Cardiac muscle cell (in vitro differentiated cells and primary cell): ENCODE measurements around the gene RPS29. TPM values are rescaled to one million over a fixed set of nuclear protein-coding genes. Genes with fewer than 3 reads are reported as not detected.

ENCODE experiments used
- DNase-seq, 2 donors: peaks; one replicate each; pipeline versions ENCODE4 v3.0.0 to v3.0.0-alpha.2; 2010 to 2017; ENCODE audit warnings: low read depth in 1 of 2, low spot score in 1 of 2
- H3K27ac ChIP-seq: fragments of 200-600 bp; sonication (generic); 2 replicates; pipeline ENCODE4 v1.5.1; 2016
- H3K27me3 ChIP-seq: fragments of 200-600 bp; sonication (generic); 2 replicates; pipeline ENCODE4 v1.6.0; 2016; ENCODE audit warnings: control low read depth
- H3K36me3 ChIP-seq: fragments of 200-600 bp; sonication (generic); 2 replicates; pipeline ENCODE4 v1.5.1; 2016; ENCODE audit warnings: control low read depth
- H3K4me1 ChIP-seq: fragments of 200-600 bp; sonication (generic); 2 replicates; pipeline ENCODE4 v1.8.1; 2017; ENCODE audit warnings: low read depth, mild to moderate bottlenecking, mixed run types
- H3K4me3 ChIP-seq: fragments of 200-600 bp; sonication (generic); 2 replicates; pipeline ENCODE4 v1.5.1; 2016; ENCODE audit warnings: mild to moderate bottlenecking
- H3K9me3 ChIP-seq: fragments of 200-600 bp; sonication (generic); 2 replicates; pipeline ENCODE4 v1.5.1; 2017; ENCODE audit warnings: low read depth, mild to moderate bottlenecking, control low read depth
- polyA plus RNA-seq: library from polyadenylated mRNA; unstranded; fragments of >200 nt; fragmentation: Nextera tagmentation; extraction: Ambion mirVana; gene quantifications from 2 replicates; pipeline ENCODE4 v1.2.1, GENCODE V29; 2016
- total RNA-seq: library from RNA; depleted of rRNA; stranded (reverse); fragments of >200 nt; gene quantifications from 2 replicates; pipeline ENCODE4 v1.2.3, GENCODE V29; 2016
- TF ChIP-seq, protein P1 (sequence below): IDR thresholded peaks from 2 replicates; pipeline ENCODE4 v1.5.1; 2012; ENCODE audit warnings: low read depth, mild to moderate bottlenecking, low read length

RPS29 gene
- total and polyA plus RNA-seq, 2 experiments from 2014 or later: 498 to 1,089 TPM

DNA sequence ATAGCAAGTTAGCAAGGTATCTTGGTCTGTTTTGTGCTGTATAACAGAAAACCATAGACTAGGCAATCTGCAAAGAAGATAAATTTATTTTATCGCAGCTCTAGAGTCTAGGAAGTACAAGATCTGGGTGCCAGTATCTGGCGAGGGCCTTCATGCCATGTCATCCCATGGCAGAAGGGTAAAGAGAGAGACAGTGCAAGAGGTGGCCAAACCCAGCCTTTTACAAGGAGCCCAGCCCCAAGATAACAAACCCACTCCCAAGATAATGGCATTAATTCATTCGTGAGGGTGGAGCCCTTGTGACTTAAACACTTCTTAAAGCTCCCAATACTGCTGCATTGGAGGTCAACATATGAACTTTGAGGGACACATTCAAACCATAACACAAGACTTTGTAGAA, 16.9 kb downstream of the RPS29 start:
- no peak for DNase-seq
- TF ChIP-seq, protein P1, sequence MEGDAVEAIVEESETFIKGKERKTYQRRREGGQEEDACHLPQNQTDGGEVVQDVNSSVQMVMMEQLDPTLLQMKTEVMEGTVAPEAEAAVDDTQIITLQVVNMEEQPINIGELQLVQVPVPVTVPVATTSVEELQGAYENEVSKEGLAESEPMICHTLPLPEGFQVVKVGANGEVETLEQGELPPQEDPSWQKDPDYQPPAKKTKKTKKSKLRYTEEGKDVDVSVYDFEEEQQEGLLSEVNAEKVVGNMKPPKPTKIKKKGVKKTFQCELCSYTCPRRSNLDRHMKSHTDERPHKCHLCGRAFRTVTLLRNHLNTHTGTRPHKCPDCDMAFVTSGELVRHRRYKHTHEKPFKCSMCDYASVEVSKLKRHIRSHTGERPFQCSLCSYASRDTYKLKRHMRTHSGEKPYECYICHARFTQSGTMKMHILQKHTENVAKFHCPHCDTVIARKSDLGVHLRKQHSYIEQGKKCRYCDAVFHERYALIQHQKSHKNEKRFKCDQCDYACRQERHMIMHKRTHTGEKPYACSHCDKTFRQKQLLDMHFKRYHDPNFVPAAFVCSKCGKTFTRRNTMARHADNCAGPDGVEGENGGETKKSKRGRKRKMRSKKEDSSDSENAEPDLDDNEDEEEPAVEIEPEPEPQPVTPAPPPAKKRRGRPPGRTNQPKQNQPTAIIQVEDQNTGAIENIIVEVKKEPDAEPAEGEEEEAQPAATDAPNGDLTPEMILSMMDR: no peak
- H3K4me3 ChIP-seq: no peak overlapping the region
- peaks cover 8% of the 10 kb centered on the region for H3K4me1 ChIP-seq
- no peaks in the 10 kb centered on the region for H3K9me3 ChIP-seq
- H3K36me3 ChIP-seq: no peaks in the 10 kb centered on the region
- H3K27ac ChIP-seq: no peak overlapping the region
- H3K27me3 ChIP-seq: no peaks in the 10 kb centered on the region

DNA sequence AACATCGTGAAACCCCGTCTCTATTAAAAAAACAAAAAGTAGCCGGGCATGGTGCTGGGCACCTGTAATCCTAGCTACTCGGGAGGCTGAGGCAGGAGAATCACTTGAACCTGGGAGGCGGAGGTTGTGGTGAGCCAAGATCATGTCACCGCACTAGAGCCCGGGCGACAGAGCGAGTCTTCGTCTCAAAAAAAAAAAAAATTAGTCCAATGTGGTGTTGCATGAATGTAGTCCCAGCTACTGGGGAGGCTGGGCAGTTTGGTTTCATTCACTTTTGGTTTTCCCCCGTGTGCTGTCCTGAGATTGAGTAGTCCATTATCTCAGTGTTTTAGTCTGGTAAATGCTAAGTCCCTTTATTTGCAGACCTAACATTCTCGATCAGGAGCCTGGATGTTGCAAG, 19.5 kb downstream of the RPS29 start:
- no peak overlapping the region for H3K4me3 ChIP-seq
- H3K4me1 ChIP-seq: peaks cover 8% of the 10 kb centered on the region
- DNase-seq: no peak
- no peak overlapping the region for H3K27ac ChIP-seq
- no peaks in the 10 kb centered on the region for H3K9me3 ChIP-seq
- H3K27me3 ChIP-seq: no peaks in the 10 kb centered on the region
- H3K36me3 ChIP-seq: no peaks in the 10 kb centered on the region
- TF ChIP-seq, protein P1: no peak

DNA sequence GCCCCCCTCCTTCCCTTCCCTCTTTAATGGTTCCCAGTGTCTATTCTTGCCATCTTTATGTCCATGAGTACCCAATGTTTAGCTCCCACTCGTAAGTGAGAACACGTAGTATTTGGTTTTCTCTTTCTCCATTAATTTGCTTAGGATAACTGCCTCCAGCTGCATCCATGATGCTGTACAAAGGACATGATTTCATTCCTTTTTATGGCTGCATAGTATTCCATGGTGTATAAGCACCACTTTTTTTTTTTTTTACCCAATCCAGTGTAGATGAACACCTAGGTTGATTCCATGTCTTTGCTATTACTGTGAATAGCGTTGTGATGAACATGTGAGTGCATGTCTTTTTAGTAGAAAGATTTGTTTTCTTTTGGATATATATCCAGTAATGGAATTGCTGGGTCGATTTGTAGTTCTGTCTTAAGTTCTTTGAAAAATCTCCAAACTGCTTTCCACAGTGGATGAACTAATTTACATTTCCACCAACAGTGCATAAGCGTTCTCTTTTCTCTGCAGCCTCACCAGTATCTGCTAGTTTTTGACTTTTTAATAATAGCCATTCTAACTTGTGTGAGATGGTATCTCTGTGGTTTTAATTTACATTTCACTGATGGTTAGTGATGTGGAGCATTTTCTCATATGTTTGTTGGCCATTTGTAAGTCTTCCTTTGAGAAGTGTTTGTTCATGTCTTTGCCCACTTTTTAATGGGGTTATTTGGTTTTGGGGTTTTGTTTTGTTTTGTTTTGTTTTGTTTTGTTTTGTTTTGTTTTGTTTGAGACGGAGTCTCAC, 26.0 kb downstream of the RPS29 start:
- Histone ChIP-seq H3K27ac (no peak overlapping the region), H3K9me3 (no peaks in the 10 kb centered on the region), H3K36me3 (no peaks in the 10 kb centered on the region), H3K4me3 (no peak overlapping the region), H3K4me1 (no peaks in the 10 kb centered on the region), H3K27me3 (no peaks in the 10 kb centered on the region)
- no peak for DNase-seq
- TF ChIP-seq, protein P1: no peak

DNA sequence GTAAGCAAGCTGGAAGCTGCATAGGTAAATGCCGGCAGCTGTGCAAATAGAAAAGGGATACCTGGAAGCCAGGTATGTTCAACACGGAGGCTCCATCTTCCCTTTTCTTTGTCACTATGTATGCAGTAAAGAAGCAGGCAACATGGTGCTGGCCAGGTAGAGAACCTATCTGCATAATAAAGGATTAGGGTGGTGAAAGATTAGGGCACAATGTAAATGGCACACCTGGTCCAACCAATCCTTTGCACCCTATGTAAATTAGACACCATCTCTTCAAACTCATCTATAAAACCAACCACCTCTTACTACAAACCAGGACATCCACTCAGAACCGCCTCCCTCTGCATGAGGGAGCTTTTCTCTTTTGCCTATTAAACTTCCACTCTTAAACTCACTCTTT, 32.3 kb downstream of the RPS29 start:
- no peak for DNase-seq
- TF ChIP-seq, protein P1: no peak
- Histone ChIP-seq H3K4me1 (peaks cover 5% of the 10 kb centered on the region), H3K4me3 (no peak overlapping the region), H3K9me3 (no peaks in the 10 kb centered on the region), H3K27me3 (no peaks in the 10 kb centered on the region), H3K27ac (no peak overlapping the region), H3K36me3 (no peaks in the 10 kb centered on the region)

DNA sequence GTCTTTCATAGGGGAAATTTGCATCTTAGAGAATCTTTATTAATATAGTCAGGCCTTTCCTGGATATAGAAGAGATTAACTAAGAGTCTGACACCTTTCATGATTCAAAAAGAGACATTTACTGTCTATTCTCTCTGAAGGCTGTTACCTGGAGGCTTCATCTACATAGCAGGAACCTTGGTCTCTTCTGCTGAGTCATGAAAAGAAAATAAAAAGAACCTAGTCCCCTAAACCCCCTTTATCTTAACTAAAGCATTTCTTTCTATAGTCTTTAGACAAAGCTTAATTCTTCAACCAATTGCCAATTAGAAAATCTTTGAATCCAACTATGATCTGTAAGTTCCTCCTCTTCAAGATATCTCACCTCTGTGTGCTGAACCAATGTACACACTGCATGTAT, 33.1 kb downstream of the RPS29 start:
- no peak for DNase-seq
- Histone ChIP-seq H3K36me3 (no peaks in the 10 kb centered on the region), H3K4me3 (no peak overlapping the region), H3K27ac (no peak overlapping the region), H3K27me3 (no peaks in the 10 kb centered on the region), H3K9me3 (no peaks in the 10 kb centered on the region), H3K4me1 (peaks cover 5% of the 10 kb centered on the region)
- TF ChIP-seq, protein P1: no peak
